Suprapubic skin (tissue), 3 donors: ENCODE results near the gene STN1.

Experiments used
- POLR2A ChIP-seq, 2 donors: fragments of 450-650 bp; IDR thresholded peaks; one replicate each; pipeline ENCODE4 v1.6.1; 2017; ENCODE audit warnings: antibody characterized with exemption in 2 of 2, mild to moderate bottlenecking in 2 of 2, moderate library complexity in 2 of 2
- TF ChIP-seq, protein P1 (sequence below), 2 donors: fragments of 200-600 bp in 1 of 2; fragments of 450-650 bp in 1 of 2; sonication (generic) in 1 of 2; IDR thresholded peaks; one replicate each; pipeline ENCODE4 v1.5.1; 2016 to 2019; ENCODE audit warnings: antibody characterized with exemption in 2 of 2, mild to moderate bottlenecking in 1 of 2, moderate library complexity in 1 of 2

DNA sequence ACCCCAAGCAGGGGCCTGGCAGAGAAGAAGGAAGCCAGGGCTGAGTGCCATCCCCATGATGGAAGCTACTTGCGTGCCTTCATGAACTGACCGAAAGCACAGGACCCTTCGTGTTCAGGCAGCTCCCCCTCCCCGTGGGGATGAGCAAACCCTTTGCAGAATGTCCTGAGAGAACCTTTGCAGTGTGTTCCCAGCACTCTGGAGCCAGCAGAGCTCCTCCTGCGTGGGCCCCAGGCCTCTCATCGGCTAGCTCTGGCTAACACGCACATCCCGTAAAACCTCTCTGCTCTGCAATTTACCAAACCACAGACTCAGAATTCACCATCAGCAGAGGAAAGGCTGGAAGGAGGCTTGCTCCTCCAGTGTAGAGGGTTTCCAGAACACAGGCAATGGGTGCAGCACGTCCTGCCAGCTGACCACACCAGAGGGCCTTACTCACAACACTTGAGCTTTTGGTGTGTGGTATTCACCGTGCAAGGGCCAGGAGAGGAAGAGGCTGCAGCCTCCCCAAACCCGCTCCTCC, 65.7 kb downstream of the STN1 start:
- TF ChIP-seq, protein P1, sequence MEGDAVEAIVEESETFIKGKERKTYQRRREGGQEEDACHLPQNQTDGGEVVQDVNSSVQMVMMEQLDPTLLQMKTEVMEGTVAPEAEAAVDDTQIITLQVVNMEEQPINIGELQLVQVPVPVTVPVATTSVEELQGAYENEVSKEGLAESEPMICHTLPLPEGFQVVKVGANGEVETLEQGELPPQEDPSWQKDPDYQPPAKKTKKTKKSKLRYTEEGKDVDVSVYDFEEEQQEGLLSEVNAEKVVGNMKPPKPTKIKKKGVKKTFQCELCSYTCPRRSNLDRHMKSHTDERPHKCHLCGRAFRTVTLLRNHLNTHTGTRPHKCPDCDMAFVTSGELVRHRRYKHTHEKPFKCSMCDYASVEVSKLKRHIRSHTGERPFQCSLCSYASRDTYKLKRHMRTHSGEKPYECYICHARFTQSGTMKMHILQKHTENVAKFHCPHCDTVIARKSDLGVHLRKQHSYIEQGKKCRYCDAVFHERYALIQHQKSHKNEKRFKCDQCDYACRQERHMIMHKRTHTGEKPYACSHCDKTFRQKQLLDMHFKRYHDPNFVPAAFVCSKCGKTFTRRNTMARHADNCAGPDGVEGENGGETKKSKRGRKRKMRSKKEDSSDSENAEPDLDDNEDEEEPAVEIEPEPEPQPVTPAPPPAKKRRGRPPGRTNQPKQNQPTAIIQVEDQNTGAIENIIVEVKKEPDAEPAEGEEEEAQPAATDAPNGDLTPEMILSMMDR (IDR thresholded peaks at IDR 0.05), result no peak
- TF ChIP-seq POLR2A (IDR thresholded peaks at IDR 0.05), result no peak
